Caco-2 (cell line): ENCODE measurements around the gene HSF5. TPM values are rescaled to one million over a fixed set of nuclear protein-coding genes. Genes with fewer than 3 reads are reported as not detected.

Experiments
- BruUV-seq: library from RNA; stranded (reverse); fragments of 400-500 nt; replicated peaks from 2 replicates; lab custom pipeline; 2021; lab: Mats Ljungman, UMichigan
- CTCF ChIA-PET: fragments of 300-600 bp; sonication (Branson Sonifier 250); formaldehyde crosslinking; loops from one replicate; lab custom pipeline; 2022; ENCODE audit warnings: antibody characterized with exemption; lab: Charles Lee
- POLR2A ChIA-PET: fragments of 300-600 bp; sonication (Branson Sonifier 250); formaldehyde crosslinking; loops from one replicate; lab custom pipeline; 2022; ENCODE audit warnings: antibody characterized with exemption; lab: Charles Lee
- DNase-seq, 2 experiments: peaks; one replicate each; pipeline versions ENCODE4 v3.0.0 to v3.0.0-alpha.2; 2020 to 2022
- H3K27me3 ChIP-seq: replicated peaks from 2 replicates; pipeline ENCODE4 v1.6.0; 2011; ENCODE audit warnings: low read length; ENCODE audit not compliant: control insufficient read depth, insufficient read depth
- H3K36me3 ChIP-seq: 2 replicates; pipeline ENCODE4 v1.5.1; 2011; ENCODE audit warnings: low read length; ENCODE audit not compliant: control insufficient read depth, insufficient read depth
- H3K4me1 ChIP-seq: fragments of 250-450 bp; sonication (Bioruptor Pico); 2 replicates; pipeline ENCODE4 v1.5.1; 2020; ENCODE audit warnings: mild to moderate bottlenecking
- H3K4me3 ChIP-seq: 2 replicates; pipeline ENCODE4 v1.5.1; 2011; ENCODE audit warnings: low read depth, mild to moderate bottlenecking, control low read depth, low read length
- H3K9me3 ChIP-seq: fragments of 250-450 bp; sonication (Bioruptor Pico); 2 replicates; pipeline ENCODE4 v1.5.1; 2020; ENCODE audit warnings: mild to moderate bottlenecking, moderate library complexity
- H3K27ac Mint-ChIP-seq: one replicate; pipeline ENCODE4 v1.8.0; 2022; ENCODE audit warnings: mixed read lengths; ENCODE audit not compliant: unreplicated experiment
- H3K27me3 Mint-ChIP-seq: one replicate; pipeline ENCODE4 v1.8.0; 2022; ENCODE audit warnings: mixed read lengths; ENCODE audit not compliant: insufficient read depth, unreplicated experiment
- H3K36me3 Mint-ChIP-seq: one replicate; pipeline ENCODE4 v1.8.0; 2022; ENCODE audit warnings: mild to moderate bottlenecking, mixed read lengths; ENCODE audit not compliant: insufficient read depth, unreplicated experiment
- H3K4me1 Mint-ChIP-seq: one replicate; pipeline ENCODE4 v1.8.0; 2022; ENCODE audit warnings: low read depth, mixed read lengths; ENCODE audit not compliant: unreplicated experiment
- H3K4me3 Mint-ChIP-seq: one replicate; pipeline ENCODE4 v1.8.0; 2022; ENCODE audit warnings: mild to moderate bottlenecking, moderate library complexity, mixed read lengths; ENCODE audit not compliant: unreplicated experiment
- H3K9me3 Mint-ChIP-seq: one replicate; pipeline ENCODE4 v1.8.0; 2022; ENCODE audit warnings: mixed read lengths; ENCODE audit not compliant: unreplicated experiment
- CTCF ChIP-seq, 2 experiments: fragments of 200-600 bp in 1 of 2; IDR thresholded peaks; 1 replicate in 1 of 2; 2 replicates in 1 of 2; pipeline versions ENCODE4 v1.5.1 to v1.8.0; 2011 to 2022; ENCODE audit warnings: antibody characterized with exemption in 1 of 2, control low read depth in 1 of 2, inconsistent platforms in 1 of 2, low read depth in 1 of 2, low read length in 1 of 2, mild to moderate bottlenecking in 1 of 2, moderate library complexity in 1 of 2; ENCODE audit not compliant: insufficient read depth in 1 of 2, severe bottlenecking in 1 of 2, unreplicated experiment in 1 of 2
- intact Hi-C: fragments of 100-400 bp; cut with micrococcal nuclease; formaldehyde crosslinking; loops from one replicate; pipeline ENCODE4 v1.10.0; 2022; ENCODE audit not compliant: unreplicated experiment
- total RNA-seq: library from RNA; stranded (reverse); gene quantifications from 2 replicates; pipeline ENCODE4 v1.2.3, GENCODE V29; 2022

The HSF5 gene
- total RNA-seq, 1 experiment from 2014 or later: 0.98 TPM

- no peaks in the 10 kb centered on the region for H3K27me3 Mint-ChIP-seq
- no peak overlapping the region for H3K4me3 ChIP-seq
- H3K27ac Mint-ChIP-seq: no peak overlapping the region
- H3K4me1 Mint-ChIP-seq: peaks cover 15% of the 10 kb centered on the region
- intact Hi-C loops: no loop called here
- H3K9me3 ChIP-seq: no peaks in the 10 kb centered on the region
- no TSS peak for BruUV-seq
- no peaks in the 10 kb centered on the region for H3K9me3 Mint-ChIP-seq
- no peaks in the 10 kb centered on the region for H3K36me3 ChIP-seq
- no peak overlapping the region for H3K4me3 Mint-ChIP-seq
- ChIA-PET CTCF (no interaction called here), POLR2A (no interaction called here)
- H3K4me1 ChIP-seq: peaks cover 8% of the 10 kb centered on the region; the same call in 1 of the 2 replicates
- TF ChIP-seq CTCF (IDR thresholded peaks at IDR 0.05; ENCODE audit: insufficient read depth in 1 of 2, low read depth in 1 of 2, low read length in 1 of 2, severe bottlenecking in 1 of 2, unreplicated experiment in 1 of 2): no peak
- no peaks in the 10 kb centered on the region for H3K27me3 ChIP-seq
- DNase-seq: no peak
- H3K36me3 Mint-ChIP-seq: peaks cover 6% of the 10 kb centered on the region
These were observed 11.4 kb downstream of the HSF5 start for GRCh38 chr17:58476812-58477211.

GRCh38 chr17:58475985-58476384 lies 12.2 kb downstream of the HSF5 start:
- intact Hi-C loops: no loop called here
- ChIA-PET POLR2A (no interaction called here), CTCF (no interaction called here)
- Mint-ChIP-seq H3K4me1 (peaks cover 11% of the 10 kb centered on the region), H3K27me3 (no peaks in the 10 kb centered on the region), H3K9me3 (no peaks in the 10 kb centered on the region), H3K36me3 (peaks cover 6% of the 10 kb centered on the region), H3K27ac (no peak overlapping the region), H3K4me3 (no peak overlapping the region)
- no peaks in the 10 kb centered on the region for H3K9me3 ChIP-seq
- no TSS peak for BruUV-seq
- no peak overlapping the region for H3K4me3 ChIP-seq
- no peaks in the 10 kb centered on the region for H3K36me3 ChIP-seq
- no peaks in the 10 kb centered on the region for H3K27me3 ChIP-seq
- H3K4me1 ChIP-seq: 0 out of 2 replicates have a peak, but pooled peaks cover 4% of the 10 kb centered on the region
- DNase-seq: no peak
- TF ChIP-seq CTCF (IDR thresholded peaks at IDR 0.05; ENCODE audit: insufficient read depth in 1 of 2, low read depth in 1 of 2, low read length in 1 of 2, severe bottlenecking in 1 of 2, unreplicated experiment in 1 of 2): no peak

GRCh38 chr17:58470356-58470755 lies 17.9 kb downstream of the HSF5 start:
- no peak for DNase-seq
- Mint-ChIP-seq H3K27ac (no peak overlapping the region), H3K36me3 (no peaks in the 10 kb centered on the region), H3K27me3 (no peaks in the 10 kb centered on the region), H3K4me3 (no peak overlapping the region), H3K4me1 (no peaks in the 10 kb centered on the region), H3K9me3 (no peaks in the 10 kb centered on the region)
- Histone ChIP-seq H3K9me3 (no peaks in the 10 kb centered on the region), H3K27me3 (no peaks in the 10 kb centered on the region), H3K4me1 (no peaks in the 10 kb centered on the region), H3K4me3 (no peak overlapping the region), H3K36me3 (no peaks in the 10 kb centered on the region)
- no TSS peak for BruUV-seq
- intact Hi-C loops: no loop called here
- ChIA-PET POLR2A (no interaction called here), CTCF (no interaction called here)
- no peak for TF ChIP-seq CTCF (IDR thresholded peaks at IDR 0.05; ENCODE audit: insufficient read depth in 1 of 2, low read depth in 1 of 2, low read length in 1 of 2, severe bottlenecking in 1 of 2, unreplicated experiment in 1 of 2)
